HuH-7.5 (cell line): Measurements from ENCODE around the gene SALL1.

ENCODE experiments used
- DNase-seq: peaks from one replicate; pipeline ENCODE4 v3.0.0; 2011; ENCODE audit warnings: low spot score

Gene SALL1

DNA sequence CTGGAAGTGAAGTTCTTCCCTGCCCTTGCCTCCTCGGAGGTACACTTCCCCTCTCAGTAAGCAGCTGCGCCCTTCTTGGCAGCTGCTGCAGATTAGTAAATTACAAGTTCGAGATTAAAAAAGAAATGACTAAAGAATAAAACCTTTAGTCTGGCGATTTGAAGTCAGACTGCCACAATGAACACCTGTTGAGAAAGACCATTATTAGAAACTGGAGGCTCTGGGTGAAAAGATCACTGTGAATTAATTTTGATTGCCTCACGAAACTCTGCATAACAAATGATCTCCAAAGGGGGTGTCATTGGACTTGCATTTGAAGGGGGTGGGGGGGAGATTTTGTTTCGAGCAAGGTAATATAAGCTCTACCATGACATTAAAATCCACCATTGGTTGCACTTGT lies 39.3 kb downstream of the SALL1 start:
- DNase-seq, result no peak

GRCh38 chr16:51110700-51111157 lies 40.3 kb downstream of the SALL1 start:
- DNase-seq, result no peak

GRCh38 chr16:51109173-51109572 lies 41.9 kb downstream of the SALL1 start:
- DNase-seq, result no peak

GRCh38 chr16:51107742-51108141 lies 43.3 kb downstream of the SALL1 start:
- no peak for DNase-seq

DNA sequence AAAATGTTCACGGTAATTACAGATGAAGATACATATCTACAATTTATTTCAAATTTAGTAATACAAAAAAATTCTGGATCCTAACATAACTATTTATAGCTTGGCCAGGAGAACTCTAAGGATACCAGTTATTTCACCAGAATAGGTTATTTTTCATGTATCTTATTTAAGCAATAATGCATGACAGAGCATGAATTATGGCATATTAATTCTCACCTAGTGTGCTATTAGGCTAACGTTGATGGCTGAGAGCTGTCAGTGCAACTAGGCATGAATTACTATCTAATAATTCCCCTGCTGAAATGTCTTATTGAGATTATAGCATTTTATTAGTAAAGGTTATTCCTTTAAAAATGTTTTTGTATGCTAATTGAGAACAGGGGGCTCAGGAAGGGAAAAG lies 44.5 kb downstream of the SALL1 start:
- no peak for DNase-seq

DNA sequence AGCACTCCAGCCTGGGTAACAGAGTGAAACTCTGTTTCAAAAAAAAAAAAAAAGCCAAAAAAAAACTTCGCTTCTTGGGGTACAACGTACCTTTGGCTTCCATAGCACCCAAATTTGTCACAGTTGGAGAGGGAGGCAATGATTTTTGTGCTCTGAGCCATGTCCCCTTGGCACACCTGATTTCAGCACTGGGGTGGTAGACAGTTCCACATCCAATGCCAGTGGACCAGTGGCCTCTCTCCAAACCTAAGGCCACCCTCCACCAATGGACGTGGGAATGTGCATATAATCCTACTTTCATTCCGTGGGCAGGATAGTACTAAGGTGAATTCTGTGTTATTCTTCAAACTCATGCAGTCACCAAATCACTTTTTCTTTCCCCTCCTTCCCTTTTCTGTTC lies 47.5 kb downstream of the SALL1 start:
- no peak for DNase-seq

DNA sequence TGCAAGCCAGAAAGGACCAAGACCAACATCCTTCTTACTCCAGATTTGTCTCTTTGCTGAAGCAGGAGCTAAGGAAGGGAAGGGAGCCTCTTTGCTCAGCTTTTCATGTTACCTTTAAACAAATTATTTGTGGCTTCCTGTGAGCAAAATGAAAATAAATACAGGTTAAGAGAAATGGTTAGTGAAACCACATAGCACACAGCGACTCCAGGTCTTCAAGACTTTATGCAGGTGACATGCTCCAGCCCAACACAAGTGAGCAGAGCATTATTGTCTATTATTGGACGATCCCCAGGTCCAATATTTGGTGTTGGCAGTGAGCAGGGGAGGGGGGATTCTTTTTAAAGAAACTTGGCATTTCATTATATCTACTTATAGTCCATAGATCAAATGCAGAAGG lies 53.3 kb downstream of the SALL1 start:
- no peak for DNase-seq

DNA sequence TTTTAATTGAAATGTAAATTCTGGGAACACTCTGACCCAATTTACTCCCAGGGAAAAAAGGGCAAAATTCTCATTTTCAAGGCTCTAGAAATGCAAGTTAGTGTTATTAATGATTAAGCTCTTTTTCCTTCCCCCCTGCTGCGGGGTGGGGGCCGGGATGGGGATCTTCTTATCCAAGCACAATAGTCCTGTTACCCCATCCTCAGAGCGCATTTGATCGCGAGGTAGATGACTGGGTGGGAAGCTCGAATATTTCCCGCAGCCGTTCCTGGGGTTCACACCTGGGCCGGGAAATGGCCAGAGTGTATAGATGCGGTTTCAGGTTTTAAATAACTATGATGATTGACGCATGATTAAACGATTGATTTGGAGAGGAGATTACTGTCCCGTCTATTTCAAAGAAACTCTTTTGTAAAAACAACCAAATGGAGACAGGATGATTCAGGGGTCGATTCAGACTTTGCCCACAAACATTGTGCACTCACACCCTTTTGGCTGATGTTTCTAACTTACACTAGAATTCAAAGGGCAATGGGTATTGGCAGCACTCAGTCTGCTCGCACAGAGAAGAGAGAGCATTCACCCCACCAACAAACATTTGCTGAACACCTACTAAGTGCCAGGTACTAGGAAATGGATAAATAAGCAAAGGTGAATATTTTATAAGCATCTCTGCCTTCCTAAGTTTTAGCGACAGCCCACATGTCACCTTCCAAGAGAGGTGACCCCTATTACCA lies 55.0 kb downstream of the SALL1 start:
- DNase-seq, result no peak

DNA sequence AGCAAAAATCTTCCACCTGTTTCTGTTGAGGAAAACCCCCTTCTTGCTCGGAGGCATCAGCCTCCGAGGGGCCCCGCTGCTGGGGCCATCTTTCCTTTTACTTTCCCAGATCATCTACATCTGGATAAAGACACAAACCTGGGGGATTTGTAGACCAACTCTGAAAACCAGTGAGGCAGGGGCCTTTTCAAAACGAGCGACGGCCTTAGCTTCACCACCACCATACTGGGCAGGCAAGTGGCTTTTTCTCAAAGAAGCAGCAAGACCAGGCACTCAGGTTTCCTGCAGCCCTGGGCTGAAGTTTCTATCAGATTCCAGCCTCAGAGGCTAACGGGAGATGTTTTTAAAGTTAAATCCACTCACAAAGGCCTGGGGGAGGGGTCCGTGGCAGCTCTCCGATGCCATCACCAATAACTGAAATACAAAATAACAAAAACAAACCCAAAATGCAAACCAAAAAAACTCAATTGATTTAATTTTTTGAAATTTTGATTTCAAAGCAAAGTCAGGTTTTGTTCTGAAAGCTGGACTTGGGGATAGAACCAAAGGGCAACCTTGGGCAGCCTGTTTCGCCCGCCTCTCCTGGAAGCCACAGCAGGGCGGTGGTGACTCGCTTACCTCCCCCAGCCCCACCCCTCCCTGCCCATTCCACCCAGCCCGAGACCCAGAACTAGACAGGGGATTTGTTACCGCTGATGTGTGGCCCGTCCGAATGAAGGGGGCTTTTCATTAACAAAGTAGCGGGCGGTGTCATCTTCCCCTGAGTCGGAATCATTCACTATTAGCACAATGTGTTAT lies 55.8 kb downstream of the SALL1 start:
- DNase-seq, result no peak

- no peak for DNase-seq
These were observed 57.3 kb downstream of the SALL1 start for GRCh38 chr16:51093726-51094280.
